Esophagus squamous epithelium (tissue), 5 donors: Measurements from ENCODE around the gene ANKRD7. TPM values are rescaled to one million over a fixed set of nuclear protein-coding genes. Genes with fewer than 3 reads are reported as not detected.

Experiments used
- DNase-seq: peaks from one replicate; lab custom pipeline; 2025; lab: John Stamatoyannopoulos, UW
- H3K27ac ChIP-seq, 4 donors: fragments of 200-600 bp; sonication (generic); one replicate each; pipeline ENCODE4 v1.5.1; 2016 to 2019; ENCODE audit warnings: mild to moderate bottlenecking in 1 of 4
- H3K27me3 ChIP-seq, 4 donors: fragments of 200-600 bp; sonication (generic); 1 replicate in 3 of 4; 2 replicates in 1 of 4; pipeline versions ENCODE4 v1.5.1 to v1.6.0; 2017 to 2021; ENCODE audit warnings: antibody characterized with exemption in 1 of 4
- H3K36me3 ChIP-seq, 3 donors: fragments of 200-600 bp; sonication (generic); one replicate each; pipeline ENCODE4 v1.5.1; 2016 to 2019
- H3K4me1 ChIP-seq, 3 donors: fragments of 200-600 bp; sonication (generic); one replicate each; pipeline ENCODE4 v1.5.1; 2017 to 2019
- H3K4me3 ChIP-seq, 4 donors: fragments of 200-600 bp; sonication (generic); 1 replicate in 3 of 4; 2 replicates in 1 of 4; pipeline ENCODE4 v1.5.1; 2016 to 2019; ENCODE audit warnings: mild to moderate bottlenecking in 2 of 4, moderate library complexity in 1 of 4
- H3K9me3 ChIP-seq, 3 donors: fragments of 200-600 bp; sonication (generic); one replicate each; pipeline ENCODE4 v1.5.1; 2016 to 2019
- POLR2A ChIP-seq, 4 donors: fragments of 450-650 bp; IDR thresholded peaks; one replicate each; pipeline ENCODE4 v1.6.1; 2017; ENCODE audit warnings: antibody characterized with exemption in 4 of 4, mild to moderate bottlenecking in 4 of 4, moderate library complexity in 3 of 4
- WGBS, 2 donors: methylation state at CpG; one replicate each; pipeline ENCODE4 v1.1.5; 2018; 5-methylcytosine and 5-hydroxymethylcytosine counted together
- intact Hi-C: fragments of 100-400 bp; cut with DNase I; formaldehyde crosslinking; loops from one replicate; pipeline ENCODE4 v1.15.0; 2022
- total RNA-seq, 4 donors: library from RNA; depleted of rRNA; stranded (reverse); fragments of >200 nt; gene quantifications; one replicate each; pipeline ENCODE4 v1.1.0, GENCODE V29; 2016
- TF ChIP-seq, protein P1 (sequence below), 6 experiments: fragments of 450-650 bp in 4 of 6; fragments of 200-600 bp in 2 of 6; sonication (generic) in 2 of 6; IDR thresholded peaks; one replicate each; pipeline ENCODE4 v1.5.1; 2016 to 2019; ENCODE audit warnings: antibody characterized with exemption in 6 of 6, mild to moderate bottlenecking in 4 of 6, moderate library complexity in 4 of 6
- donor health status: DM: yes; HTN: yes; CAD: no.

Gene ANKRD7
- total RNA-seq, 4 donors from 2014 or later, result 0.57 TPM; not detected in 3

DNA sequence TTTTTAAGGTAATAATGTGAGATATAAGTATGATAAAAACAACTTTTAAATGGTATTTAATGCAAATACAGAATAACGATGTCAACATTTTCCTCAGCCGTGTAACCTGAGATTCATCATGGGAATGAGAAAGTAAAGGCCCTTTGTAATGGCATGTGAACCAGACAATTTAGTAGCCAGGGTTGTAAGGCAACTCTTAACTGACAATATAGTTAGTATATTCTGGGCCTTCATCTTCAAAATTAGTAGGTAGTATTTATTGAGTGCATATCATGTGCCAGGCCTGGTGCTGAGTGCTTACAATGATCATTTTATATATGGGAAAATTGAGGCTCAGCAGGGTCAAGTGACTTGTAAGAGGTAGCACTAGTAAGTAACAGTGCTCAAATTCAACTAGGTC is 29.9 kb upstream of the ANKRD7 start:
- no peaks in the 10 kb centered on the region for H3K9me3 ChIP-seq
- no peak for DNase-seq
- no peaks in the 10 kb centered on the region for H3K4me1 ChIP-seq
- intact Hi-C loops, result no loop called here
- TF ChIP-seq POLR2A (IDR thresholded peaks at IDR 0.05), result no peak
- TF ChIP-seq, protein P1, sequence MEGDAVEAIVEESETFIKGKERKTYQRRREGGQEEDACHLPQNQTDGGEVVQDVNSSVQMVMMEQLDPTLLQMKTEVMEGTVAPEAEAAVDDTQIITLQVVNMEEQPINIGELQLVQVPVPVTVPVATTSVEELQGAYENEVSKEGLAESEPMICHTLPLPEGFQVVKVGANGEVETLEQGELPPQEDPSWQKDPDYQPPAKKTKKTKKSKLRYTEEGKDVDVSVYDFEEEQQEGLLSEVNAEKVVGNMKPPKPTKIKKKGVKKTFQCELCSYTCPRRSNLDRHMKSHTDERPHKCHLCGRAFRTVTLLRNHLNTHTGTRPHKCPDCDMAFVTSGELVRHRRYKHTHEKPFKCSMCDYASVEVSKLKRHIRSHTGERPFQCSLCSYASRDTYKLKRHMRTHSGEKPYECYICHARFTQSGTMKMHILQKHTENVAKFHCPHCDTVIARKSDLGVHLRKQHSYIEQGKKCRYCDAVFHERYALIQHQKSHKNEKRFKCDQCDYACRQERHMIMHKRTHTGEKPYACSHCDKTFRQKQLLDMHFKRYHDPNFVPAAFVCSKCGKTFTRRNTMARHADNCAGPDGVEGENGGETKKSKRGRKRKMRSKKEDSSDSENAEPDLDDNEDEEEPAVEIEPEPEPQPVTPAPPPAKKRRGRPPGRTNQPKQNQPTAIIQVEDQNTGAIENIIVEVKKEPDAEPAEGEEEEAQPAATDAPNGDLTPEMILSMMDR (IDR thresholded peaks at IDR 0.05), result no peak
- no peak overlapping the region for H3K27ac ChIP-seq
- H3K27me3 ChIP-seq, result no peaks in the 10 kb centered on the region
- peaks cover 0 to 45% (median 0%) of the 10 kb centered on the region in 3 donors for H3K36me3 ChIP-seq
- 74 to 82% methylated on average over 2 of the region's 2 CpGs for WGBS, 2 donors
- H3K4me3 ChIP-seq, result no peak overlapping the region

DNA sequence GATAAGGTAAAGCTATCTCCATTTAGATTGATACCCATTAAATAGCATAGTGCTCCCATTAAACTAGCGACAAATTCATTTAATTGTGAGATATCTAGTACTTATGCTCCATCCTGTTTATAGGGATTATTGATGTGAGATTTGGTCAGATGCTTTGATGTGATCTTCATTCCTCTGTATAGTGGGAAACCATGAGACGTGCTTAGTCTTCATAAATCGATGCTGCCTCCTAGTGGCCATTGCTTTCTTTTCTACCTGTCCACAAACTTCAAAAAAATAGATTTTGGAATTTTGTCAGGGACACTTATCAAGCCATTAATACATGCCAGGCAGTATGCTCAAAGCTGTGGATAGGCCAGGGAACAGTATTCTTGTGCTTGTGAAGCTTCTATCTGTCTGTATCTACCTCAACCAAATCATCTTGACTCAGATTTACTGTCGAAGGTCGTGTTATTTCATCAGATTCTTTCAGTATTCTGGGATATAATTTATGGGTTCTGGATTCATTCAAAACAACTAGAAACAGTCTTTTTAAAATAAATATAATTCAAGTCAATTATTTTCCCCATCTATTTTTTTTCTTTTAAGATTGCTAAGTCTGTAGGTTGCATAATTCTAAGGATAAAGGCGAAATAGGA is 28.5 kb upstream of the ANKRD7 start:
- no peaks in the 10 kb centered on the region for H3K9me3 ChIP-seq
- no peak for TF ChIP-seq POLR2A (IDR thresholded peaks at IDR 0.05)
- TF ChIP-seq, protein P1 (IDR thresholded peaks at IDR 0.05), result peak; percentile 35 to 65 (median 54)
- peaks cover 0 to 31% (median 0%) of the 10 kb centered on the region in 3 donors for H3K36me3 ChIP-seq
- no peak overlapping the region for H3K27ac ChIP-seq
- H3K4me1 ChIP-seq, result no peaks in the 10 kb centered on the region
- no peaks in the 10 kb centered on the region for H3K27me3 ChIP-seq
- no peak overlapping the region for H3K4me3 ChIP-seq
- intact Hi-C loops, result no loop called here
- DNase-seq, result no peak
- 46 to 49% methylated on average over 6 of the region's 6 CpGs for WGBS, 2 donors

GRCh38 chr7:118202061-118202460 is 22.4 kb upstream of the ANKRD7 start:
- DNase-seq, result no peak
- H3K9me3 ChIP-seq, result no peaks in the 10 kb centered on the region
- intact Hi-C loops, result no loop called here
- H3K36me3 ChIP-seq, result no peaks in the 10 kb centered on the region
- H3K4me3 ChIP-seq, result no peak overlapping the region
- H3K27ac ChIP-seq, result no peak overlapping the region
- TF ChIP-seq, protein P1 (IDR thresholded peaks at IDR 0.05), result no peak
- TF ChIP-seq POLR2A (IDR thresholded peaks at IDR 0.05), result no peak
- H3K4me1 ChIP-seq, result no peaks in the 10 kb centered on the region
- WGBS, 2 donors, result 47 to 50% methylated on average over 2 of the region's 2 CpGs
- no peaks in the 10 kb centered on the region for H3K27me3 ChIP-seq

- 20 to 29% methylated on average over 25 to 34 of the region's 49 CpGs for WGBS, 2 donors
- DNase-seq, result peak; percentile 0
- peaks cover 0 to 17% (median 4%) of the 10 kb centered on the region in 3 donors for H3K4me1 ChIP-seq
- TF ChIP-seq, protein P1 (IDR thresholded peaks at IDR 0.05), result no peak
- TF ChIP-seq POLR2A (IDR thresholded peaks at IDR 0.05), result no peak
- no peaks in the 10 kb centered on the region for H3K36me3 ChIP-seq
- peak overlapping the region in 3 of 4 donors; percentile 21 to 53 (median 31) for H3K27ac ChIP-seq
- H3K4me3 ChIP-seq, result peak overlapping the region; percentile 31 to 68 (median 50)
- no peaks in the 10 kb centered on the region for H3K27me3 ChIP-seq
- intact Hi-C loops, result no loop called here
- no peaks in the 10 kb centered on the region for H3K9me3 ChIP-seq
Measured at GRCh38 chr7:118214051-118214832, 10.3 kb upstream of the ANKRD7 start.

- intact Hi-C loops, result no loop called here
- H3K27me3 ChIP-seq, result no peaks in the 10 kb centered on the region
- H3K4me1 ChIP-seq, result peaks cover 0 to 17% (median 4%) of the 10 kb centered on the region in 3 donors
- H3K36me3 ChIP-seq, result no peaks in the 10 kb centered on the region
- peak overlapping the region in 2 of 4 donors; percentile 31 to 53 for H3K27ac ChIP-seq
- 10 to 23% methylated on average over 3 of the region's 3 CpGs for WGBS, 2 donors
- TF ChIP-seq, protein P1 (IDR thresholded peaks at IDR 0.05), result no peak
- no peak for TF ChIP-seq POLR2A (IDR thresholded peaks at IDR 0.05)
- no peaks in the 10 kb centered on the region for H3K9me3 ChIP-seq
- peak overlapping the region; percentile 31 to 68 (median 50) for H3K4me3 ChIP-seq
- DNase-seq, result no peak
Measured at GRCh38 chr7:118214833-118215182, 9.7 kb upstream of the ANKRD7 start.
